Epithelial cell of proximal tubule (primary cell): Measurements from ENCODE around the gene PIK3CB. TPM values are rescaled to one million over a fixed set of nuclear protein-coding genes. Genes with fewer than 3 reads are reported as not detected.
A peak's percentile ranks its signal among the peaks of the same experiment; 100 is the strongest.

ENCODE experiments used
- DNase-seq: peaks from one replicate; pipeline ENCODE4 v3.0.0-alpha.2; 2011; ENCODE audit warnings: low read depth
- H3K4me3 ChIP-seq: 2 replicates; pipeline ENCODE4 v1.5.1; 2011; ENCODE audit warnings: low read depth, mild to moderate bottlenecking, low read length
- CTCF ChIP-seq: conservative IDR thresholded peaks from 2 replicates; pipeline ENCODE4 v1.5.1; 2012; ENCODE audit warnings: low read depth, mild to moderate bottlenecking, low read length
- total RNA-seq: library from RNA; depleted of rRNA; stranded (reverse); fragments of >200 nt; gene quantifications from 2 replicates; pipeline ENCODE4 v1.2.3, GENCODE V29; 2015

Gene PIK3CB
- total RNA-seq, 1 donor from 2014 or later, result 9.1 TPM

GRCh38 chr3:138873471-138874278, 38.9 kb upstream of the PIK3CB start:
- DNase-seq, result no peak
- TF ChIP-seq CTCF, result no peak
- H3K4me3 ChIP-seq, result no peak overlapping the region

- no peak for TF ChIP-seq CTCF
- H3K4me3 ChIP-seq, result no peak overlapping the region
- no peak for DNase-seq
Measured at GRCh38 chr3:138872632-138873031, 37.9 kb upstream of the PIK3CB start.

- TF ChIP-seq CTCF, result no peak
- H3K4me3 ChIP-seq, result no peak overlapping the region
- no peak for DNase-seq
Measured at GRCh38 chr3:138867996-138868395, 33.3 kb upstream of the PIK3CB start.

GRCh38 chr3:138863776-138864113, 29.0 kb upstream of the PIK3CB start:
- DNase-seq, result no peak
- no peak for TF ChIP-seq CTCF
- H3K4me3 ChIP-seq, result no peak overlapping the region

GRCh38 chr3:138862924-138863775, 28.4 kb upstream of the PIK3CB start:
- no peak for TF ChIP-seq CTCF
- peak overlapping the region; percentile 25 for H3K4me3 ChIP-seq
- peak; percentile 80 for DNase-seq

- DNase-seq, result no peak
- TF ChIP-seq CTCF, result no peak
- no peak overlapping the region for H3K4me3 ChIP-seq
Measured at GRCh38 chr3:138862531-138862923, 27.8 kb upstream of the PIK3CB start.

GRCh38 chr3:138861798-138862197, 27.1 kb upstream of the PIK3CB start:
- TF ChIP-seq CTCF, result no peak
- H3K4me3 ChIP-seq, result no peak overlapping the region
- DNase-seq, result no peak
